Measurements from ENCODE around the gene HBD.
"Not testable (repeated sequence)": the region's sequence is repeated elsewhere in the genome, so short reads cannot be mapped to it uniquely, and the experiment has no call there.

Gene HBD

DNA sequence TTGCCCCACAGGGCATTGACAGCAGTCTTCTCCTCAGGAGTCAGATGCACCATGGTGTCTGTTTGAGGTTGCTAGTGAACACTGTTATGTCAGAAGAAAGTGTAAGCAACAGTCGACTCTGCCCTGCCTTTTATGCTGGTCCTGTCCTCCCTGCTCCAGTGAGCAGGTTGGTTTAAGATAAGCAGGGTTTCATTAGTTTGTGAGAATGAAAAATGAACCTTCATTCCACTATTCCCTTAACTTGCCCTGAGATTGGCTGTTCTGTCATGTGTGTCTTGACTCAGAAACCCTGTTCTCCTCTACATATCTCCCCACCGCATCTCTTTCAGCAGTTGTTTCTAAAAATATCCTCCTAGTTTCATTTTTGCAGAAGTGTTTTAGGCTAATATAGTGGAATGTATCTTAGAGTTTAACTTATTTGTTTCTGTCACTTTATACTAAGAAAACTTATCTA, at the start of gene HBD:
Gene HBD (minus strand): TSS at position 103 of the 454 bp plus-strand sequence. CDS start 50 bp downstream, at position 53.
- DNase-seq (ENCODE audit: low read depth): no peak

DNA sequence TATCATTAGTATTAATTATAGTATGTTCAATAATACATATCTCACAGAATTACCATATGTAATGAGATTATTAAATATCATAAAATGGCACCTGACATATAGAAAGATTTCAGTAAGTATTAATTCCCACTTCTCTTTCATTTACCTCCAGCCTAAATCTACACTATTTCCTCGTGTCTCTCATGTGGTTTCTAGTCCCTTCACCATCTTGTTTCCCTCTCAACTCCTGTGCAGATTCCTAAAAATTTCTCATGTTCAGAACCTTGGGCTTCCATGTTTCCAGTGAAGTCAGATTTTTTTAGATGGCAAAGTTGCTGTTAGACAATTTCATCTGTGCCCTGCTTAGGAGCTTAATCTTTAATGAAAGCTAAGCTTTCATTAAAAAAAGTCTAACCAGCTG, 49.6 kb upstream of the HBD start:
- DNase-seq (ENCODE audit: low read depth): no peak

DNA sequence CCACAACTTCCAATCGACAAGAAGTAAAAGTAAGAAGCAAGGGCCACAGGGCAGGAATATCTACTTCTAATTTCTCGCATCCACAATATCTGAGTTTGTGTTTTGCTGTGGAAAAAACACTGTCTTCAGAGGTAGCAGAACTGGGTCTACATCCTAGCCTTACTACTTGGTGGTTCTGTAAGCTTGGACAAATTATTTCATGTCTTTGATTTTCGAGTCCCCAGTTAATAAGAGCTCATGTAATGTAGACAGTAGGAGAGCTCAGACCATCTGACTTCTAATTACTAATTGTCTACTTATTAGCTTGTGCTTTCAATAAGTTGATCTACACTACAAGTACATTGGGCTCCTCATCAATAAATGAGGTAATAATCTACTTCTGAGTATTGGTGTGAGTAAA, 48.8 kb upstream of the HBD start:
- no peak for DNase-seq (ENCODE audit: low read depth)

DNA sequence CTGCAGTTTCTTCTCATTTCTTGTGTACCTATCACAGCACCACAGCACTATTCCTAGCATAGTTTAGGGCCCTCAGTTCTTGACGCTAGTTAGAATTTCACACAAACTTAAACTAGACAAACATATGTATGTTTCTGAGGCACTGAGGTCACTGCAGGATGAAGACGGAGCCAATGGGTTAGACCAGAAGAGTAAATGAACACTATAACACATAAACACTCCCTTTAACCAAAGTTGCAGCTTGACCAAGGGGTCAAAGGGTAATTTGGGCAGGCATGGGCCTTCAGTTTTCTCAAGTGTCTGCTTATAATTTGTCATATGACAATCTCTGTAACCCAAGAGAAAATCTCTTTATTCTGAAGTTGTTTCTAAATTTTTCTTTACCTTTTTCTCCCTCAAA, 48.3 kb upstream of the HBD start:
- DNase-seq (ENCODE audit: low read depth): no peak

DNA sequence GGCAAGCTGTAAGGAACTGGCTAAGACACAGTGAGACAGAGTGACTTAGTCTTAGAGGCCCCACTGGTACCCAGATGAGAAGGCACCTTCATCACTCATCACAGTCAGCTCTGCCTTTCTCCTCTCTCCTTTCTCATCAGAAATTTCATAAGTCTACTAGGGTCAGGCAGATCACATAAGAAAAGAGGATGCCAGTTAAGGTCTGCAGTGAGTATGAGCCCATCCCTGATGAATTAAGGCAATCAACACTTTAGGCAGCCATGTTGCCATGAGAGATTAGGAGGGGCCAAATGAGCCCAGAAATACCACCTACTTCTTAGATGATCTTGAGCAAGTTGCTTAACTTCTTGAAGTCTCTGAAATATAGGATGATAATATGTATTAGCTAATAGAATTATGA, 47.3 kb upstream of the HBD start:
- DNase-seq (ENCODE audit: low read depth): no peak

GRCh38 chr11:5280582-5281102, 46.4 kb upstream of the HBD start:
- DNase-seq (ENCODE audit: low read depth): no peak

DNA sequence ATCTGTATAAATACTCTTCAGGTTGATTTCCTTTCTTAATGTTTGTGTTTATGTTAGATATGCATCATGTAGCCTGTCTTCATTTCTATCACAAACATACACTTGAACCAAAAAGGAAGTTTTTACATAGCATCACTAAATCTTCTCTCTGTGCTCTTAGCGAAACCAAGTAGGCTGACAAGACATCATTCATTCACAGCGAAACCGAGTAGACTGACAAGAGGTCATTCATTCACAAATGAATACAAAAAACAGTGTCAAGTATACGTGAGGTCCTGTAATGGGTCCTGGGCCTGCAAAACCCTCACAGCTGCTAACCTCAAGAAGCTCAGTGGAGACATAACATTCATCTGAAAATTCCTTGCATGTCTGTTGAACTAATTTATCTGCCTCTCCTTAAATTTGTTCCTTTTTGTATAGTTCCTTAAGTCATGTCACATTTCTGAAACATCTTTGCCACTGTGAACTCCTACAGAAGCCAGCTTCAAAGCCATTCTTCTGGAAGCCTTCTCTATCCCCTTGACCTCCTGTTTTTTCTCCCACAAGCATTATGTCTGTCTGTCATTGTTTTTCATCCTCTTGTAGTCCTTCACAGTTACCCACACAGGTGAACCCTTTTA, 45.3 kb upstream of the HBD start:
- DNase-seq (ENCODE audit: low read depth): no peak

DNA sequence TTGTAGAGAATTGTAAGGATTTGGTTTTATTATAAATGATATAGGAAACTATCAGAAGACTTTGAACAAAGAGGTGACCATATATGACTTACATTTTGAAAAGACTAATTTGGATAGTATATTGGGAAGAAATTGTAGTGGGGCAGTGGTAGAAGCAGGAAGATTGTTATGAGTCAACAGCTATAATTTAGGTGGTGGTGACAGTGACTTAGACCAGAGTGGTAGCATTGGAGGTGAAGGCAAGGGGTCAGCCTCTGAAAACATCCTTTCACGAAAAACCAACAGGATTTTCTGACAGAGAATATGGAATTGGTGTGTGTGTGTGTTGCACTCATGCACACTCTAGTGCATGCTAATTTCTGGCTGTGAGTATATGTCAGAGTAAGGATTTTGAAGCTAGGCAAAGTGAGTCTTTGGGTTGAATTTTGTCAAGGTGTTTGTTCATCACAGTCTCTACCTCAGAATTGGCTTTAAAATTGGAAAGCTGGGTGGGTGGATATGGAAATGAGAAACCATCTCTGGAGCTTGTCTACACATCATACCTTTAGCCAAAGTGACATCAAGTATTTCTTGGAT, 43.6 kb upstream of the HBD start:
- DNase-seq (ENCODE audit: low read depth): no peak

GRCh38 chr11:5276697-5277096, 42.4 kb upstream of the HBD start:
- DNase-seq (ENCODE audit: low read depth): no peak

GRCh38 chr11:5275369-5276110, 41.3 kb upstream of the HBD start:
- no peak for DNase-seq (ENCODE audit: low read depth)

- no peak for DNase-seq (ENCODE audit: low read depth)
Observed at GRCh38 chr11:5274395-5274794, 40.1 kb upstream of the HBD start.

- DNase-seq (ENCODE audit: low read depth): no peak
Observed at GRCh38 chr11:5272395-5273017, 38.2 kb upstream of the HBD start.

DNA sequence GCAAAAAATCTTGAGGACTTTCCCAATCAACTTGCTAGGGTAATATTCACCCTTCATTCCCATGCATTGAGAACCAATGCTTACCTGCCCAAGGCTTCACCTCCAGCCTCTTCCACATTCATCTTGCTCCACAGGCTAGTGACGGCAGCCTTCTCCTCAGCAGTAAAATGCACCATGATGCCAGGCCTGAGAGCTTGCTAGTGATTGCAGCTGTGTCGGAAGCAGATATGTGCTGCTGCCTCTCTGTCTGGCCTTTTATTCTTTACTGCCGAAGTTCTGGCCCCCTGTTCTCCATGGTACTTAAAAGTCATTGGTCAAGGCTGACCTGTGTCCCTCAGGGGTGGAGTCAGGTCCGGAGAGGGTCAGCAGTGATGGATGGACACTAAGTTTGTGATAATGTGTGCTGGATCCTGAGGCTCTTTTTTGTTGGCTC, 35.4 kb upstream of the HBD start, which contains the start of gene HBE1:
Gene HBE1 (minus strand): TSS at position 231 of the 433 bp plus-strand sequence. CDS start 55 bp downstream, at position 176.
- no peak for DNase-seq (ENCODE audit: low read depth)

GRCh38 chr11:5267033-5267563, 32.8 kb upstream of the HBD start:
- DNase-seq (ENCODE audit: low read depth): no peak

GRCh38 chr11:5266609-5267008, 32.3 kb upstream of the HBD start:
- no peak for DNase-seq (ENCODE audit: low read depth)

DNA sequence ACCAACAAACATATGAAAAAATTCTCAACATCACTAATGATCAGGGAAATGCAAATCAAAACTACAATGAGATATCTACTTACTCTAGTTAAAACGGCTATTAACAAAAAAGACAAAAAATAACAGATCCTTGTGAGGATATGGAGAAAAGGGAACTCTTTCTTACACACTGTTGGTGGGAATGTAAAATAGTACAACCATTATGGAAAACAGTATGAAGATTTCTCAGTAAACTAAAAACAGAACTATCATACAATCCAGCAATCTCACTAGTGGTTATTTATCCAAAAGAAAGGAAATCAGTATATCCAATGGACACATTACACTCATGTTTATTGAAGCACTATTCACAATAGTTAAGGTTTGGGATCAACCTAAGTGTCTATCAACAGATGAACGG, 31.5 kb upstream of the HBD start:
- no peak for DNase-seq (ENCODE audit: low read depth)

DNA sequence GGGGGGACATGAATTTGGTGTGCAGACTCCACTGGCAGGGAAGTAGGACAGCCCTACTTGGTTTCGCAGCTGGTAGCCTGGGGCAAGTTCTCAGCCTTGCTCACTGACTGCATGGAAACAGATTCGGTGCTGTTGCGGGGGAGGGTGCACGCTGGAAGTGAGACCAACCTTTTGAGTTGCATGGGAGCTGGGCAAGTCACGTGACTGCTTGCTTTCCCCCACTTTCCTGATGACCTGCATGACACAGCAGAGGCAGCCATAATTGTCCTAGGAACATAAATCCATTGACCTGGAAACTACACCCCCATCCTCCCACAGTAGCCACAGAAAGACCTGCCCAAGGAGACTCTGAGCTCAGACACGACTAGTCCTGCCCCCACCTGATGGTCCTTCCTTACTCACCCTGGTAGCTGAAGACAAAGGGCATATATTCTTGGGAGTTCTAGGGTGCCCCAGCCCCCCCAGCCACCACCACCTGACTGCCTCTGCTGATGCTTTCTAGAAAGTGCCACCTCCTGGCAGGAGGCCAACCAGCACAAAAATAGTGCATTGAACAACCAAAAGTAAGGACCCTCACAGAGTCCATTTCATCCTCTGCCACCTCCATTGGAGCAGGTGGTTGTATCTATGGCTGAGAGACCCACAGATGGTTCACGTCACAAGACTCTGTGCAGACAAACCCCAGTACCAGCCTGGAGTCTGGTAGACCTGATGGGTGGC, 24.4 kb upstream of the HBD start:
- no peak for DNase-seq (ENCODE audit: low read depth)

- no peak for DNase-seq (ENCODE audit: low read depth)
Observed at GRCh38 chr11:5257296-5257695, 23.0 kb upstream of the HBD start.

DNA sequence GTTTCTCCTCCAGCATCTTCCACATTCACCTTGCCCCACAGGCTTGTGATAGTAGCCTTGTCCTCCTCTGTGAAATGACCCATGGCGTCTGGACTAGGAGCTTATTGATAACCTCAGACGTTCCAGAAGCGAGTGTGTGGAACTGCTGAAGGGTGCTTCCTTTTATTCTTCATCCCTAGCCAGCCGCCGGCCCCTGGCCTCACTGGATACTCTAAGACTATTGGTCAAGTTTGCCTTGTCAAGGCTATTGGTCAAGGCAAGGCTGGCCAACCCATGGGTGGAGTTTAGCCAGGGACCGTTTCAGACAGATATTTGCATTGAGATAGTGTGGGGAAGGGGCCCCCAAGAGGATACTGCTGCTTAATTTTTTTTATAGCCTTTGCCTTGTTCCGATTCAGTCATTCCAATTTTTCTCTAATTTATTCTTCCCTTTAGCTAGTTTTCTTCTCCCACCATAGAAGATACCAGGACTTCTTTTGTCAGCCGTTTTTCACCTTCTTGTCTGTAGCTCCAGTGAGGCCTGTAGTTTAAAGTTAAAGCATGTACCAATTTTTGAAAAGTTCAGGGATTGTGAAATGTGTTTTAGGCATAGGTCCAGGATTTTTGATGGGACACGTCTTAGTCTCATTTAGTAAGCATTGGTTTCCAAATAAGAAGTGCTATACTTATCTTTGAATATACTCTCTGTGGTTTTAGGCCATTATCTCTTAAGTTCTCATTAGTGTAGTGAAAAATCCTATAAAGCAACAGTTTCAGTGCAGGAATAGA, 20.5 kb upstream of the HBD start, which contains the start of gene HBG2:
Gene HBG2 (minus strand): TSS at position 136 of the 768 bp plus-strand sequence. CDS start 53 bp downstream, at position 83.
- not testable (repeated sequence) for DNase-seq (ENCODE audit: low read depth)

DNA sequence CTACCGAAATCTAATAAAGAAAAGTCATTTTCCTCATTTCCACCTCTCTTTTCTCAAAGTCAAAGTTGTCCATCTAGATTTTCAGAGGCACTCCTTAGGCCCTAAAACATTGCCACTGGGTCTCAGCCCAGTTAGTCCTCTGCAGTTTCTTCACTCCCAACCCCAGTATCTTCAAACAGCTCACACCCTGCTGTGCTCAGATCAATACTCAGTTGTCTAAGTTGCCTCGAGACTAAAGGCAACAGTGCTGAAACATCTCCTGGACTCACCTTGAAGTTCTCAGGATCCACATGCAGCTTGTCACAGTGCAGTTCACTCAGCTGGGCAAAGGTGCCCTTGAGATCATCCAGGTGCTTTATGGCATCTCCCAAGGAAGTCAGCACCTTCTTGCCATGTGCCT, 19.7 kb upstream of the HBD start:
- DNase-seq (ENCODE audit: low read depth): not testable (repeated sequence)

DNA sequence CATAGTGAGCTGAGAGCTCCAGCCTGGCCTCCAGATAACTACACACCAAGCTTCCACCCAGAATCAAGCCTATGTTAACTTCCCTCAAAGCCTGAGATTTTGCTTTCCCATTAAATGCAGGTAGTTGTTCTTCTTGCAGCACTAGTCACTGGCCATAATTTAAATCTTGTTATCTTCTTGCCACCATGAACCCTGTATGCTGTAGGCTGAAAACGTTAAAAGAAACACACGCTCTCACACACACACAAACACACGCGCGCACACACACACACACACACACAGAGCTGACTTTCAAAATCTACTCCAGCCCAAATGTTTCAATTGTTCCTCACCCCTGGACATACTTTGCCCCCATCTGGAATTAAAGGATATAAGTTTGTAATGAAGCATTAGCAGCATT, 19.2 kb upstream of the HBD start:
- DNase-seq (ENCODE audit: low read depth): not testable (repeated sequence)
